ENCODE results near the gene PPP4R3A.
"Not testable (repeated sequence)": the region's sequence is repeated elsewhere in the genome, so short reads cannot be mapped to it uniquely, and the experiment has no call there.

PPP4R3A gene

DNA sequence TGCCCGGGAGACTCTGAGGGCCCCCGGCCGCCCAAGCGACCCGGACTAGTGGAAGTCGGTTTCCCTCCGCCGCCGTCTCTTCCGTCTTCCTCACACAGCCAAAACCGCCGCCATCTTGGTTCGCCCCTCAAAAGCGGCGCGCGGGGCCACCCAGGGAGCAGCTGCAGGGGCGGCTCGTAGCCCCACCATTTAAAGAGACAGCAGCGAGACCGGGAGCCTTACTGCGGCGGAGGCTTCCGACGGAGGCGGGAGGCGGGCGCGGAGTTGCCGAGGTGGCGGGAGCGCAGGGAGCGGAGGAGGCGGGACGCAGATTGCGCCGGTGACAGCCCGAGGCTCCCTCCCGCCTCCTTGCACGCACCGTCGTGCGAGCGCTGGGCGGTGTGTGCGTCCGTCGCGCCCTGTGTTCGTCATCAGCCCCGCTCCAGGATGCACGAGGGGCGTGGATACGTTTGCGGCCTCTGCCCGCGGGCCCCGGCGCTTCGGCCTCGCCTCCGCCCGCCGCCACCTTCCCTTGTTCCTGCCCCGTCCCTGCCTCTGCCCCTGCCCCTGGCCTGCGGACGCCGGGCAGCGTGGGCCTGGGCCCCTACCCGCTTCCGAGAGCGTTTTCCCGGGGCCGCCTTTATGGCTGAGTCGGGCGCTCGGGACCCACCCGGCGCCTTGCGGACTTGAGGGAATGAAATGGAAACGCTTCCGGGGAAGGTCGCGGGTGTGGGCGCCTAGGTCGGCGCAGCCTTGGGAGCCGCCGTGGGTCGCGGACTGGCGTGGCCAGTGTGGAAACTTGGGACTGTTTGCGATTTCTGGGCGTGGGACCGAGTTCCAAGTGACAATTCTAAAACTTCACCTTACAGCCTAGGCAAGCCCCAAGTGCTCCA, at the start of gene PPP4R3A:
PPP4R3A (minus strand) TSS at position 140 of the 872 bp plus-strand sequence. CDS start 663 bp downstream, outside the sequence.
- FAIRE-seq = peak; percentile 92

DNA sequence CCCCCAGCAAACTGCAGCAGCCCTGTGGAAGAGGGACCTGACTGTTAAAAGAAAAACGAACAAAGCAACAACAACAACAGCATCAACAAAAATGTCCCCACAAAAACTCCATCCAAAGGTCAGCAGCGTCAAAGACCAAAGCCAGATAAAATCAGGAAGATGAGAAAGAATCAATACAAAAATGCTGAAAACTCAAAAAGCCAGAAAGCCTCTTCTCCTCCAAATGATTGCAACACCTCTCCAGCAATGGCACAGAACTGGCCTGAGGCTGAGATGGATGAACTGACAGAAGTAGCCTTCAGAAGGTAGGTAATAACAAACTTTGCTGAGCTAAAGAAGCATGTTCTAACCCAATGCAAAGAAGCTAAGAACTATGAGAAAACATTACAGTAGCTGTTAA, 45.4 kb upstream of the PPP4R3A start:
- FAIRE-seq = no peak

DNA sequence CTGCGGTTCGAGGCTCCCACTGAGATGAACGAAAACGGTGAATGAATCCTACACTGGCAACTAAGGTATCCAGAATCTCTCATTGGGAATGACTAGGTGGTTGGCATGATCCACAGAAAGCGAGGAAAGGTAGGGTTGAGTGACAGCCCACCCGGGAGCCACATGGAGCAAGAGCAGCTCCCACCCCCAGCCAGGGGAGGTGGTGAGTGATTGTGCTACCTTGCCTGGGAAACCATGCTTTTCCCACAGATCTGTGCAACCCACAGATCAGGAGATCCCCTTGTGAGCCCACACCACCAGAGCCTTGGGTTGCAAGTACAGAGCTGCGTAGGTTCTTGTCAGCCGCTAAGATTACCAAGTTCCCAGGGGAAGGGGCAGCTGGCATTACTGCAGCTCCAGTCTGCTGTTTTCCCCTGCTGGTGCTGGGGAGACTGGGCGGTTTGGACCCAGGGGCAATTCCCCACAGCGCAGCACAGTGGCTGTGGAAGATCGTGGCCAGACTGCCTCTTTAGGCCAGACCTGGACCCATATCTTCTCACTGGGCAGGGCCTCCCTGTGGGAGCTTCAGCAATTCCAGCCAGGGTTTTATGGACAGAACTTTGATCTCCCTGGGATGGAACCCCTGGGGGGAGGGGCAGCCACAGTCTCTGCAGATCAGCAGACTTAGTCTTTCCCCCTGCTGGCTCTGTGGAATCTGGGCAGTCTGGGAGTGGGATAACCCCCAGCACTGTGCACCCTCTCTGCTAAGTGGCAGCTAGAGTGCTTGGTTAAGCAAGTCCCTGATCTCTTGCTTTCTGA, 44.6 kb upstream of the PPP4R3A start:
- FAIRE-seq = no peak

DNA sequence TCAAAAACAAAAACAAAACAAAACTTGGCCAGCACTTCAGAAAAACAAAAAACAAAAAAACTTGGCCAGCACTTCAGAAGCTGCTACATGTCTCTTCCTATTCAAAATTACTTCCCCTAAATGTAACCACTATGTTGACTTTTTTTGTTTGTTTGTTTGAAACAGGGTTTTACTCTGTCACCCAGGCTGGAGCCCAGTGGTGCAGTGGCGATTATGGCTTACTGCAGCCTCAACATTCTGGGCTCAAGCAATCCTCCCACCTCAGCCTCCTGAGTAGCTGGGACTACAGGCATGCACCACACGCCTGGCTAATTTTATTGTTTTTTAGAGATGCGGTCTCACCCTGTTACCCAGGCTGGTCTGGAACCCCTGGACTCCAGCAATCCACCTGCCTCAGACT, 38.0 kb upstream of the PPP4R3A start:
- no peak for FAIRE-seq

DNA sequence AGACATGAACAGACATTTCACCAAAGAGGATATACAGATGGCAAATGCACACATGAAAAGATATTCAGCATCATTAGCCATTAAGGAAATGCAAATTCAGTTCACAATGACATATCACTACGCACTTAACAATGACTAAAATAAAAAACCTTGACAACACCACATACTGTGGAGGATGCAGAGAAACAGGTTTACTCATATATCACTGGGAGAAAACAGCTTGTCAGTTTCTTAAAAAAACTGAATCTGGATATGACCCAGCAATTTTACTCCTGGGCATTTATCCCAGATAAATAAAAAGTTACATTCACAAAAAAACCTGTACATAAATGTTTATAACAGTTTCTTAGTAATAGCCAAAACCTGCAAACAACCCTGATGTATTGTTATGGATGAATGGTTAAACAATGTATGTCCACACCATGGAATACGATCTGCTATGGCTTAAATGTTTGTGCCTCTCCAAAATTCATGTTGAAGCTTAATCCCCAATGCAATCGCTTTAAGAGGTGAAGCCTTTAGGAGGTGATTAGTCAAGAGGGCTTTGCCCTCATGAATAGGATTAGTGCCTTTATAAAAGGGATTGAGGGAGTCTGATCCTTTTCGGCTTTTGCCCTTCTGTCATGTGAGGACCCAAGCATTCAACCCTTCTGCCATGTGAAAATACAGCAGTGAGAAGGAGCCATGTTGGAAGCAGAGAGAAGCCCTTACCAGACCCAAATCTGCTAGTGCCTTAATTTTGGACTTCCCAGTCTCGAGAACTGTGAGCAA, 36.0 kb upstream of the PPP4R3A start:
- FAIRE-seq = no peak

DNA sequence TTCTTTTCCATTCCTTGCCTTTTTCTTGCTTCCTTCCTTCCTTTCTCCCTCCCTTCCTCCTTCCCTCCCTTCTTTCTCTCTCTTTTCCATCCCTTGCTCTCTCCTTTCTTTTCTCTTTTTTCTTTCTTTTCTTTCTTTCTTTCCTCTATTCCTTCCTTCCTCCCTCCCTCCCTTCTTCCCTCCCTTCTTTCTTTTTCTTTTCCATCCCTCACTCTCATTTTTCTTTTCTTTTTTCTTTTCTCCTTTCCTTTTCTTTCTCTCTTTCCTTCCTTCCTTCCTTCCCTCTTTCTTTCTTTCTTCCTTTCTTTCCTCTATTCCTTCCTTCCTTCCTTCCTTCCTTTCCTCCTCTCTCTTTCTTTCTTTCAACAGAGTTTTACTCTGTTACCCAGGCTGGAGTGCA, 35.1 kb upstream of the PPP4R3A start:
- no peak for FAIRE-seq

DNA sequence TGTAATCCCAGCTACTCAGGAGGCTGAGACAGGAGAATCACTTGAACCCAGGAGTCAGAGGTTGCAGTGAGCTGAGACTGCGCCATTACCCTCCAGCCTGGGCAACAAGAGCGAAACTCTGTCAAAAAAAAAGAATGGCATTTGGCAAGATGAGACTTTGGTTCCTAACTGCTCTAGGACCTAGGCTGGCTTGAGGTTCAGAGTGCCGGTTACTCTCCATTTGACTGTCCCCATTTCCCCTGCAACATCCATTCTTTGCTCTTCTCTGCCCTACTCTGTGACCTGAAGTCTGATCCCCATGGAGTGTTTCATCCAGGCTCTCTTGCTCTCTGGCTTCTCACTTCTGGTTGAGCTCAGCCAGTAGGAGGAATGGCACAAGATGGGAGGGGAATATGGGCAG, 26.2 kb upstream of the PPP4R3A start:
- no peak for FAIRE-seq

DNA sequence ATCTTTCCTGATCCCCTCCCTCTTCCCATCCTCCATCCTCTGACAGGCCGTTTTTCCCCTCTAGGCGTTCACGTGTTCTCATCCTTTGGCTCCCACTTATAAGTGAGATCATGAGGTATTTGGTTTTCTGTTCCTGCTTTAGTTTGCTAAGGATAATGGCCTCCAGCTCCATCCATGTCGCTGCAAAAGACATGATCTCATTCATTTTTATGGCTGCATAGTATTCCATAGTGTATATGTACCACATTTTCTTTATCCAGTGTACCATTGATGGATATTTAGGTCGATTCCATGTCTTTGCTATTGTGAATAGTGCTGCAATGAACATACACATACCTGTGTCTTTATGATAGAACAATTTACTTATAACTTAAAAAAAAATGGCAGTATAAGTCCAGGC, 23.9 kb upstream of the PPP4R3A start:
- not testable (repeated sequence) for FAIRE-seq

DNA sequence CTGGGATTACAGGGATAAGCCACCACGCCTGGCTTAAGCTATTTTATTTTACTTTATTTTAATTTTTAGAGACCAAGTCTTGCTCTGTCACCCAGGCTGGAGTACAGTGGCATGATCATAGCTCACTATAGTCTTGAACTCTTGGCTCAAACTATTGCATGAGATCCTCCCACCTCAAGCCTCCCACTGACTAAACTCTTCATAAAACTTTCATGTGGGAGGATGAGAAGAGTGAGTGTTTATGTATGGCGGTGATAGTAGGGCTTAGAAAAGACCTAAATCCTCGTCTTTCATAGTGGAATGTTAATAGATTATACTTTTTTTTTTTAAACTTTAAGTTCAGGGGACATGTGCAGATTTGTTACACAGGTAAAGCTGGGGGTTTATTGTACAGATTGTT, 23.5 kb upstream of the PPP4R3A start:
- no peak for FAIRE-seq

DNA sequence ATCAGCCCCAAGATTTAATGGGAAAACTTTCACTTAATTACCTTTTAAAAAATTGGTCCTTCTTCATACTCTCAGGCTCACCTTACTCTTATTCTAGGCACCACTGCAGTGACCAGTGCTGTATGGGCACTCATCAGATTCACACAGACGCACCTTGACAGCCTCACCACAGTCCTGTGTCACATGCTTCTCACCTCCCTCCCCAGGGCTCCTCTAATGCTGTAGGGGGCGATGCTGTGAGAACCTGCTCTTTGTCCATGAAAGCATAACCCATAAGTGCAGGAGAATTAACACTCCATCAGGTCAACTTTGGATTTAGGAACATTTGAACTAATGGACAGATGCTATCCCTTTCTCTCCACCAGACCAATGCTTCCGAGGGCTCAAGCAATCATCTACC, 13.9 kb upstream of the PPP4R3A start:
- FAIRE-seq = no peak

DNA sequence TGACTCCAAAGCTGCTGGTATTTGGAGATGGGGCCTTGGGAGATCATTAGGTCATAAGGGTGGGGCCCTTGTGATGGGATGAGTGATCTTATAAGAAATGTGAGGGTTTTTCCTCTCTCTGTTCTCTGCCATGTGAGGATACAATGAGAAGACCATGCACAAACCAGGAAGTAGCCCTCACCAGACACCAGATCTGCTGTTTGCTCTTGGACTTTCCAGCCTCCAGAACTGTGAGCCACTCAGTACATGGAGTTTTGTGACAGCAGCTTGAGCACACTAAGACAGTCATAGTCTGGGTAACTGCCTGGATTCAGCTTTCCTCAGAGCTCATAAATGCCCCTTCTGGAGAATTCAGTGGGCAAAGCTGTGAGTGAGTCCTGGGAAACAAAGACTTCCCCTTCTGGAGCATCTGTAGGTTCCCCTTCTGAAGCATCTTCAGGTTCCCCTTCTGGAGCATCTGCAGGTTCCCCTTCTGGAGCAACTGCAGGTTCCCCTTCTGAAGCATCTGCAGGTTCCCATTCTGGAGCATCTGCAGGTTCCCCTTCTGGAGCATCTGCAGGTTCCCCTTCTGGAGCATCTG, 11.0 kb upstream of the PPP4R3A start:
- FAIRE-seq = no peak

DNA sequence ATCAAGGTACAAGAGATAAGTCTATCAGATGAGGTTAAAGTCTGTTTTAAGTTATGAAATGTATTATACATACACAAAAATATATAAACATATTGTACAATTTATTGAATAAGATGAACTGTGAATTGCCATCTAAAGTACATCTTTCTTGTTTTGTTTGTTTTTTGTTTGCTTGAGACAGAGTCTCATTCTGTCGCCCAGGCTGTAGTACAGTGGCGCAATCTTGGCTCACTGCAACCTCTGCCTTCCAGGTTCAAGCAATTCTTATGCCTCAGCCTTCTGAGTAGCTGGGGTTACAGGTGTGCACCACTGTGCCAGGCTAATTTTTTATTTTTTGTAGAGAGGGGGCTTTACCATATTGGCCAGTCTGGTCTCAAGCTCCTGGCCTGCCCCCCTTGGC, 10.0 kb upstream of the PPP4R3A start:
- no peak for FAIRE-seq

DNA sequence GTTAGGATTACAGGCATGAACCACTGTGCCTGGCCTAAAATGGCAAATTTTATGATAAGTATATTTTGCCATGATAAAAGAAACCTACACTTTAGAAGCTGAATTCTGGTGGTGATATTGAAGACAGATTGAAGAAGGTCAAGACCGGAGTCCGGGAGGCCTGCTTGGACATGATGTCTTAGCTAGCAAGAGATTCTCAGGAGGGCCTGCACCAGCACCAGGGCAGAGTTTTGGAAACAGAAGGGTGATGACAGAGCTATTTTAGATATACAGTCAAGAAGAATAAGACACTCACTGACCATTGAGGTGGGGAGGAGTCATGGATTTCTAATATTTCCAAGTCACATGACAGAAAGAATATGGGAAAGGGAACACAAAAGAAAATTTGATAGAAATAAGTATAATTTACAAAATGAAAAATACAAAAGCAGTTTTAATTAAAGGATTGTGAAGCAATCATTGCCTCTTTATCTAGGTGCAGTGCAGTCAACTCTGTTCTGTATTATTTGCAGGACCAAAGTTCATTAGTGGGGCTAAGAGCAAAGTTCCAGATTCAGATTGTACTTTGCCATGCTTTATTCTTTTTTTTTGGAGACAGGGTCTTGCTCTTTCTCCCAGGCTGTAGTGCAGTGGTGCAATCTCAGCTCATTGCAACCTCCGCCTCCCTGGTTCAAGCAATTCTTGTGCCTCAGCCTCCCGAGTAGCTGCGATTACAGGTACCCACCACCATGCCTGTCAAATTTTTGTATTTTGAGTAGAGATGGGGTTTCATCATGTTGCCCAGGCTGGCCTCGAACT, 9.3 kb upstream of the PPP4R3A start:
- no peak for FAIRE-seq

DNA sequence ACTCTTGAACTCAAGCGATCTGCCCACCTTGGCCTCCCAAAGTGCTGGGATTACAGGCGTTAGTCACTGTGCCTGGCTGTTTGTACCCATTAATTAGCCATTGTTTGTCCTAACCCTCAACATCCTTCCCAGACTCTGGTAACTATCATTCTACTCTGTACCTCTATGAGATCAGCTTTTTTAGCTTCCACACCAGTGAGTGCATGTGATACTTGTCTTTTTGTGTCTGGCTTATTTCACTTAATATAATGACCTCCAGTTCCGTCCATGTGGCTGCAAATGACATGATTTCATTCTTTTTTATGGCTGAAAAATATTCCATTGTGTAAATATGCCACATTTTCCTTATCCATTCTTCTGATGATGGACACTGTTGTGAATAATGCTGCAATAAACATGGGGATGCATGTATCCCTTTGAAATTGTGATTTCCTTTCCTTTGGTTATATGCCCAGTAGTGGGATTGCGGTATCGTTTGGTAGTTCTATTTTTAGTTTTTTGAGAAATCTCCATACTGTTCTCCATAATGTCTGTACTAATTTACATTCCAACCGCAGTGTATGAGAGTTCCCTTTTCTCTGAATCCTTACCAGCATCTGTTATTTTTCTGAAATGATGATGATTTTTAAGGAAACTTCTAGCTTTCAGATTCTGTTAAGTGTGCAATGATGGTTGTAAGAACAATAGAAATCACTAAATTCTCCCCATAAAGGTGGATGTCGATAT, 6.7 kb upstream of the PPP4R3A start:
- FAIRE-seq = no peak

DNA sequence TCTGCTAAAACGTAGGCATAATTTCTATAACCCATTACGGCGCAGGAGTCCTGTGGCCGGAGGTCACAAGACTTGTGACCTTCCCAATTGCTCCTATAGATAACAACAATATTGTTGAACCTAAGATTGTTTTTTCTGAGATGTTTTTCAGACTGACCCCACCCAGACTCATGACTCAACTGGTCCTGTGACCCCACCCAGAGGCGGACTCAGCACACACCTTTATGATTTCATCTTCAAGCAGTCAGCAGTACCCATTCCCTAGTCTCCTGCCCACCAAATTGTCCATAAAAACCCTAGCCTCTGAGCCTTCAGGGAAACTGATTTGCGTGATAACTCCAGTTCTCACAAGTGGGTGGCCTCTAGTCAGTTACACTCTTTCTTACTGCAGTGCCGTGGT, 5.9 kb upstream of the PPP4R3A start:
- FAIRE-seq = no peak

DNA sequence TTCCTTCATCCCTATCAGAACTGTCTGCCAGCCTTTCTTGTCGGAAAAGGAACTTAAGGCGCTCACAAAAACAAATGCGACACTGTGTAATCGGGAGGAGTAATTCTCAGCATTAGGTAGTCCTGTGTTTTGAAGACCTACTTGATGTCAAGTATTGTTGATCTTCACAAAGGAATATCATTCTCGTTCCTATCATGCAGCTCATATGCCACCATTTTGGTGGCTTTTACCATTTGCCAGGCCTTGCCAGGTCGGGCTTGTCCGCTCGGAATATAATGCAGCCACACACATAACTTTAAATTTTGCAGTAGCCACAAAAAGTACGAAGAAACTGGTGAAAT, 903 bp upstream of the PPP4R3A start:
- no peak for FAIRE-seq

DNA sequence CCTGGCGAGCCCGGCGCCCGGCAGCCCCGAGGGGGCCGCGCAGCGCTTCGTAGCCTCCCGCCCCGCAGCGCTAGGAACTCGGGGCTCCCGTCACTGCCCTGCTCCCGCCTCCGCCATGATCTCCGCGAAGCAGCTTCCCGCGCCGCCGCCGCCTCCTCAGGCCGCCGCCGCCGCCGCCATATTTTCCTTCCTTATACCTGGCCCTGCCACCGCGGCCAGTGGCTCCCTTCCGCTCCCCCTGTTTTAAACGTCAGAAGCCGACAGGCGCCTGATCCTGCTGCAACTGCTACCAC, 286 bp downstream of the PPP4R3A start:
- FAIRE-seq = no peak

DNA sequence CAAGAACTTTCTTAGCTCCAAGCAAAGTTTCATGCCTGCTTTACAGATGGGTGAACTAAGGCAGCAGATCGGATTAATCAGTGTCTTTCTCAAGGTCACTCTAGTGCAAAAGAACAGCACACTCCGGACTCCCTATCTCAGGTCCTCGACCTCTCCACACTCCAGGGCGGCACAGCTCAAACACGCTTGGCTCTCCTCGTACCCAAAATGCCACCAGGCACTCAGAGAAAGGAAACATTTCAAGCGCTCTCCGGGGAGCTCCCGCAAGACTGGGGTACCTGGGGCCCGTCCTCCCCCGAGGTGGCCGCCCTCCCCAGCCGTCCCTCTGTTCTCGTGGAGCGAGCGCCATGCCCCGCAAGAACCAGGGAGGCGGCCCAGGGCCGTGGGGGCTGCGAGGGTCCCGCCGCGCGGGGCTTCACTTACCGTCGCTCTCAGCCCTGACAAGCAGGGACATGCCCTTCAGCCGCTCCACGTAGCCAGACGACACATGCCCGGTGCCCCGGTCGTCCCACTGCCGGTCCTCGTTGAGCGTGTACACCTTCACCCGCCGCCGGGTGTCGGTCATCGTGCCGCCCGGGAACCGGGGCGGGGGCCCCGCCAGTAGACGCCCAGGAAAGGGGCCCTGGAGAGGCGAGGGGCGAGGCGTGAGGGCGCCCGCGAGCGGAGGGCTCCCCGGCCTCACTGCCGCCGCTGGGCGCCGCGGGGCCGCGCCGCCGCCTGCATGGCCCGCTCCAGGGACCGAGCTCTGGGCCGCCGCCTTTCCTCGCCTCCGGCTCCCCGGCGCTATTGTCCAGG, 830 bp downstream of the PPP4R3A start:
- no peak for FAIRE-seq

DNA sequence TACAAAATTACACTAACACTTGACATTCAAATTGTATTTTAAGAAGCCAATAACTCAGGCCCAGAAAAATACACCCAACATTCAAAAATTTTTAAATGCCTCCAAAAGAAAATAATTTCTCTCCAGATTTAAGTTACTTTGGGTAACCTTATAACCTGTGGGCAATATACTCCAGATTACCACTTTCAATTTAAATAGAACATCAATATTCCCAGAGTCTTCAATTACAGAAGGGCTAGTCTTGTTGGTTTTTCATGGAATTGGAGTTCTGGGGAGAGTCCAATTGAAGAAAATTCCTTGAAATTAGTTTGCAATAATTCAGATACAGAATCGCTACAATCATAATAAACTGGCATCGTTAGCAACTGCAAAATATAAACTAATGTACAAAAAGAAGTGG, 2.0 kb downstream of the PPP4R3A start:
- FAIRE-seq = no peak

DNA sequence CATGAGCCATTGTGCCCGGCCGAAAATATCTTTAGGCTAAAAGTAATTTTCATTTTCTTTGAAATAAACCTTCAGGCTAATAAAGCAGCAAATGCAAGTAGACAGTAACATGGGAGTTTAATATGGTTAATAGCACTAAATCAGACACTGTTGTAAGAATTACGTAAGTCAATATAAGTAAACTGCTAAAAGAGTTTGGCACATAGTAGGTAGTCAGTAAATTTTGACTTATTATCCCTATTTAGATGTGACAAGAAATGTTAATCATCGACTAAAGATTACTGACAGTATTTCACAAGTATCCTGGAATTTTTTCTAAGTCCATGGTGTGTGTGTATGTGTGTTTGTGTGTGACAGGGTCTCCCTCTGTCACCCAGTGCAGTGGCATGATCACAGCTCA, 3.9 kb downstream of the PPP4R3A start:
- no peak for FAIRE-seq

DNA sequence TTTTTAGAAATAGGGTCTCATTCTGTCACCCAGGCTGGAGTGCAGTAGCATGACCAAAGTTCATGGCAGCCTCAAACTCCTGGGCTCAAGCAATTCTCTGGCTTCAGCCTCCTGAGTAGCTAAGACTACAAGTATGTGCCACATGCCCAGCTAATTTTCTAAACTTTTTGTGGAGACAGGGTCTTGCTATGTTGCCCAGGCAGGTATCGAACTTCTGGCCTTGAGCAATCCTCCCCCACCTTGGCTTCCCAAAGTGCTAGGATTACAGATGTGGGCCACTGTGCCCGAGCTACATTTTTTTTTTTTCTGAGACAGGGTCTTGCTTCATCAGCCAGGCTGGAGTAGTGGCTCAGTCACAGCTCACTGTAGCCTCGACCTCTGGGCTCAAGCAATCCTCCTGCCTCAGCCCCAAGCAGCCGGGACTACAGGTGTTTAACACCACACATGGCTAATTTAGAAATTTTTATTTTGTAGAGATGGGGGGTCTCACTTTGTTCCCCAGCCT, 7.1 kb downstream of the PPP4R3A start:
- FAIRE-seq = no peak
